H1 (cell line): ENCODE results near the gene NT5C1B. TPM values are rescaled to one million over a fixed set of nuclear protein-coding genes. Genes with fewer than 3 reads are reported as not detected.

Source experiments
- CTCF ChIA-PET: fragments of 300-600 bp; sonication (Branson Sonifier 250); formaldehyde crosslinking; loops from one replicate; lab custom pipeline; 2021; ENCODE audit not compliant: partially characterized antibody; lab: Charles Lee
- POLR2A ChIA-PET: fragments of 300-600 bp; sonication (Branson Sonifier 250); formaldehyde crosslinking; loops from one replicate; lab custom pipeline; 2021; ENCODE audit warnings: inconsistent platforms; ENCODE audit not compliant: partially characterized antibody; lab: Charles Lee
- DNase-seq, 2 experiments: peaks; one replicate each; pipeline versions ENCODE4 v3.0.0 to v3.0.0-alpha.2; 2010 to 2022; ENCODE audit warnings: low spot score in 2 of 2, low read depth in 1 of 2, mixed read lengths in 1 of 2
- FAIRE-seq: peaks from 2 replicates; lab custom pipeline; 2011; peaks lifted over from hg19 to GRCh38; lab: Jason Lieb, UNC
- H2AFZ ChIP-seq: 2 replicates; pipeline ENCODE4 v1.8.1; 2012; ENCODE audit warnings: low read length, inconsistent platforms
- H2AK5ac ChIP-seq: 2 replicates; pipeline ENCODE4 v1.6.1; 2013; ENCODE audit warnings: low read depth, low read length
- H2BK120ac ChIP-seq: replicated peaks from 2 replicates; pipeline ENCODE3; 2013; ENCODE audit warnings: low read depth, low read length, inconsistent platforms
- H2BK12ac ChIP-seq: 2 replicates; pipeline ENCODE4 v1.6.1; 2013; ENCODE audit warnings: low read depth, low read length
- H2BK15ac ChIP-seq: 2 replicates; pipeline ENCODE4 v1.6.1; 2013; ENCODE audit warnings: low read length
- H2BK20ac ChIP-seq: 2 replicates; pipeline ENCODE4 v1.6.1; 2013; ENCODE audit warnings: low read length
- H2BK5ac ChIP-seq: 2 replicates; pipeline ENCODE4 v1.6.1; 2013; ENCODE audit warnings: low read depth, low read length
- H3K14ac ChIP-seq: 2 replicates; pipeline ENCODE4 v1.6.1; 2013; ENCODE audit warnings: inconsistent platforms; ENCODE audit not compliant: insufficient read length
- H3K18ac ChIP-seq: 2 replicates; pipeline ENCODE4 v1.6.1; 2013; ENCODE audit warnings: low read length; ENCODE audit errors: extremely low read depth
- H3K23ac ChIP-seq: 2 replicates; pipeline ENCODE4 v1.6.1; 2013; ENCODE audit warnings: inconsistent platforms; ENCODE audit not compliant: insufficient read length
- H3K23me2 ChIP-seq: 2 replicates; pipeline ENCODE4 v1.6.1; 2013; ENCODE audit warnings: low read depth, low read length
- H3K27ac ChIP-seq: 2 replicates; pipeline ENCODE4 v1.6.1; 2011; ENCODE audit warnings: low read depth, low read length, inconsistent platforms
- H3K27me3 ChIP-seq, 4 experiments: replicated peaks in 1 of 4; 1 replicate in 1 of 4; 2 replicates in 3 of 4; pipeline versions ENCODE4 v1.6.1 to v1.8.1; 2011 to 2013; ENCODE audit warnings: low read length in 3 of 4, mild to moderate bottlenecking in 3 of 4, inconsistent platforms in 2 of 4, mixed read lengths in 2 of 4, moderate library complexity in 1 of 4; ENCODE audit not compliant: control insufficient read depth in 3 of 4, insufficient read depth in 3 of 4; ENCODE audit errors: extremely low read depth in 1 of 4
- H3K36me3 ChIP-seq, 4 experiments: 2 replicates each; pipeline versions ENCODE4 v1.6.1 to v1.8.1; 2011 to 2013; ENCODE audit warnings: mild to moderate bottlenecking in 4 of 4, low read length in 3 of 4, moderate library complexity in 2 of 4, control low read depth in 1 of 4, inconsistent platforms in 1 of 4; ENCODE audit not compliant: insufficient read depth in 4 of 4, control insufficient read depth in 2 of 4
- H3K4ac ChIP-seq: replicated peaks from 2 replicates; pipeline ENCODE3; 2013; ENCODE audit warnings: low read length, low read depth, mixed read lengths, inconsistent platforms; ENCODE audit not compliant: insufficient read length
- H3K4me1 ChIP-seq, 4 experiments: replicated peaks in 1 of 4; 1 replicate in 1 of 4; 2 replicates in 3 of 4; pipeline versions ENCODE4 v1.6.1 to v1.8.1; 2011 to 2013; ENCODE audit warnings: low read length in 3 of 4, inconsistent platforms in 2 of 4, mixed read lengths in 1 of 4; ENCODE audit not compliant: insufficient read depth in 4 of 4, control insufficient read depth in 3 of 4
- H3K4me2 ChIP-seq, 2 experiments: 2 replicates each; pipeline versions ENCODE4 v1.6.1 to v1.8.1; 2011 to 2013; ENCODE audit warnings: low read depth in 2 of 2, low read length in 2 of 2, control low read depth in 1 of 2, inconsistent platforms in 1 of 2, mild to moderate bottlenecking in 1 of 2; ENCODE audit not compliant: insufficient read depth in 1 of 2
- H3K4me3 ChIP-seq, 4 experiments: fragments of 200-600, 300-600 bp in 1 of 4; sonication (generic), shearing (Covaris generic), sonication (Bioruptor Twin) in 1 of 4; 2 replicates each; pipeline versions ENCODE4 v1.5.1 to v1.8.1; 2011 to 2016; ENCODE audit warnings: low read length in 4 of 4, low read depth in 3 of 4, control low read depth in 2 of 4, inconsistent platforms in 2 of 4, mild to moderate bottlenecking in 2 of 4, mixed read lengths in 1 of 4, moderate library complexity in 1 of 4; ENCODE audit not compliant: insufficient read depth in 2 of 4; ENCODE audit errors: extremely low read depth in 1 of 4
- H3K56ac ChIP-seq: replicated peaks from 2 replicates; pipeline ENCODE3; 2013; ENCODE audit warnings: low read depth, mild to moderate bottlenecking, mixed read lengths, low read length, inconsistent platforms; ENCODE audit not compliant: insufficient read length
- H3K79me1 ChIP-seq: 2 replicates; pipeline ENCODE4 v1.6.1; 2013; ENCODE audit warnings: low read depth, low read length, control low read depth
- H3K79me2 ChIP-seq, 2 experiments: 2 replicates each; pipeline versions ENCODE4 v1.6.1 to v1.8.1; 2012 to 2013; ENCODE audit warnings: low read length in 2 of 2, mild to moderate bottlenecking in 2 of 2, inconsistent platforms in 1 of 2; ENCODE audit not compliant: insufficient read depth in 2 of 2, control insufficient read depth in 1 of 2
- H3K9ac ChIP-seq, 4 experiments: replicated peaks in 1 of 4; 1 replicate in 1 of 4; 2 replicates in 3 of 4; pipeline versions ENCODE4 v1.6.1 to v1.8.1; 2011 to 2013; ENCODE audit warnings: low read depth in 3 of 4, low read length in 3 of 4, control low read depth in 2 of 4, mild to moderate bottlenecking in 2 of 4, moderate library complexity in 2 of 4, inconsistent platforms in 1 of 4; ENCODE audit errors: extremely low read depth in 1 of 4
- H3K9me3 ChIP-seq, 2 experiments: 2 replicates each; pipeline versions ENCODE4 v1.6.1 to v1.8.1; 2012 to 2013; ENCODE audit warnings: mild to moderate bottlenecking in 2 of 2, moderate library complexity in 2 of 2, control low read depth in 1 of 2, inconsistent platforms in 1 of 2, low read depth in 1 of 2, low read length in 1 of 2, mixed read lengths in 1 of 2; ENCODE audit not compliant: insufficient read depth in 2 of 2
- H4K20me1 ChIP-seq, 2 experiments: replicated peaks in 1 of 2; 2 replicates each; pipeline versions ENCODE3 to v1.8.1; 2011 to 2013; ENCODE audit warnings: inconsistent platforms in 2 of 2, low read length in 2 of 2, mild to moderate bottlenecking in 1 of 2; ENCODE audit not compliant: insufficient read depth in 2 of 2, control insufficient read depth in 1 of 2
- H4K5ac ChIP-seq: 2 replicates; pipeline ENCODE4 v1.6.1; 2013; ENCODE audit warnings: low read length, low read depth, mixed read lengths, inconsistent platforms; ENCODE audit not compliant: insufficient read length
- H4K8ac ChIP-seq: 2 replicates; pipeline ENCODE4 v1.8.0; 2013; ENCODE audit warnings: mild to moderate bottlenecking, moderate library complexity, low read length, inconsistent platforms; ENCODE audit not compliant: insufficient read depth; ENCODE audit errors: extremely low read depth
- H4K91ac ChIP-seq: replicated peaks from 2 replicates; pipeline ENCODE3; 2013; ENCODE audit warnings: low read length, mixed read lengths, inconsistent platforms; ENCODE audit not compliant: insufficient read length
- CTCF ChIP-seq, 3 experiments: IDR thresholded peaks; 1 replicate in 2 of 3; 2 replicates in 1 of 3; pipeline versions ENCODE4 v1.5.1 to v1.6.1; 2011; ENCODE audit warnings: low read length in 3 of 3, mild to moderate bottlenecking in 3 of 3, inconsistent platforms in 2 of 3, low read depth in 1 of 3, moderate library complexity in 1 of 3; ENCODE audit not compliant: insufficient read depth in 1 of 3; ENCODE audit errors: control extremely low read depth in 1 of 3
- JUND ChIP-seq: IDR thresholded peaks from 2 replicates; pipeline ENCODE4 v1.6.1; 2011; ENCODE audit warnings: mild to moderate bottlenecking, improper control_type of control experiment, low read length
- PHF8 ChIP-seq: fragments of 200-600 bp; sonication (generic); conservative IDR thresholded peaks from 2 replicates; pipeline ENCODE4 v1.7.1; 2012; ENCODE audit warnings: low read depth, mild to moderate bottlenecking, inconsistent platforms, low read length, moderate library complexity
- SP1 ChIP-seq: IDR thresholded peaks from 2 replicates; pipeline ENCODE4 v1.6.1; 2011; ENCODE audit warnings: low read depth, low read length
- USF2 ChIP-seq: IDR thresholded peaks from 2 replicates; pipeline ENCODE4 v1.6.1; 2011; ENCODE audit warnings: low read length, improper control_type of control experiment
- WGBS, 2 experiments: shearing (Covaris generic) in 1 of 2; methylation state at CpG; one replicate each; pipeline versions ENCODE4 v1.1.6 to v1.1.7; 2013 to 2015; ENCODE audit warnings: low lambda C conversion rate in 2 of 2, mixed read lengths in 2 of 2, inconsistent platforms in 1 of 2, low coverage in 1 of 2, missing lambda C conversion rate in 1 of 2; ENCODE audit not compliant: insufficient replicate concordance in 2 of 2, insufficient coverage in 1 of 2, insufficient read length in 1 of 2; ENCODE audit errors: extremely low coverage in 1 of 2, missing lambda C conversion rate in 1 of 2; 5-methylcytosine and 5-hydroxymethylcytosine counted together
- polyA plus RNA-seq, 7 experiments: library from polyadenylated mRNA; depleted of rRNA in 3 of 7; stranded (reverse) in 5 of 7; unstranded in 2 of 7; fragments of >200 nt in 5 of 7; fragments of 200-250 nt in 2 of 7; gene quantifications; 1 replicate in 5 of 7; 2 replicates in 1 of 7; 4 replicates in 1 of 7; pipeline versions ENCODE4 v1.2.1 to v1.2.3, GENCODE V29; 2011 to 2013; ENCODE audit warnings: missing spikeins in 2 of 7, mixed read lengths in 2 of 7
- total RNA-seq: library from RNA; stranded (reverse); fragmentation: NEBNext Ultra II Directional; extraction: Animal tissue kit (Norgen Biotek cat#: 25700); gene quantifications from 2 replicates; pipeline ENCODE4 v1.2.1, GENCODE V29; 2021

NT5C1B gene
- total and polyA plus RNA-seq, 2 of the 8 experiments (the other 6 are each of a cell fraction or from before 2014, with no cell fraction given) = not detected

GRCh38 chr2:18558458-18558857, 30.9 kb downstream of the NT5C1B start:
- Histone ChIP-seq H2BK120ac (no peak overlapping the region), H2AK5ac (no peak overlapping the region), H2AFZ (no peak overlapping the region), H2BK20ac (no peak overlapping the region), H2BK5ac (no peak overlapping the region), H4K5ac (no peak overlapping the region), H3K9ac (no peak overlapping the region), H3K36me3 (peaks cover 8 to 14% (median 9%) of the 10 kb centered on the region in 4 experiments; a peak in 7 of 8 replicates), H3K56ac (no peak overlapping the region), H3K4me3 (no peak overlapping the region), H3K27ac (no peak overlapping the region), H4K8ac (no peak overlapping the region), H3K4me1 (peaks cover 2 to 10% (median 3%) of the 10 kb centered on the region in 4 experiments; a peak in 4 of 7 replicates), H3K23me2 (0 out of 2 replicates have a peak, but pooled peaks cover 5% of the 10 kb centered on the region), H4K20me1 (peaks cover 5% of the 10 kb centered on the region in 2 experiments), H3K9me3 (no peaks in the 10 kb centered on the region), H3K18ac (no peak overlapping the region), H3K27me3 (no peaks in the 10 kb centered on the region), H3K14ac (no peak overlapping the region), H3K79me2 (peaks cover 0 to 35% of the 10 kb centered on the region in 2 experiments; a peak in 3 of 4 replicates), H3K79me1 (peaks cover 4% of the 10 kb centered on the region), H2BK12ac (no peak overlapping the region), H2BK15ac (no peak overlapping the region), H3K4ac (no peak overlapping the region), H3K4me2 (peak overlapping the region in 1 of 2 experiments; percentile 78; a peak in 2 of 4 replicates), H3K23ac (no peak overlapping the region), H4K91ac (no peak overlapping the region)
- DNase-seq (no peak), FAIRE-seq (no peak)
- ChIA-PET CTCF (interaction anchor here (0.7 to 3.0 kb wide), 5 partner anchors 9 to 171 kb away, joined by 3 to 17 read pairs (median 3); no protein-coding TSS in a partner anchor), POLR2A (no interaction called here)
- 76% methylated on average over 1 of the region's 1 CpG; no CpG with 5 or more reads in 1 of the 2 experiments for WGBS, 2 experiments
- TF ChIP-seq SP1 (no peak), CTCF (IDR thresholded peaks at IDR 0.05; ENCODE audit: control extremely low read depth in 1 of 3, insufficient read depth in 1 of 3, low read depth in 1 of 3, low read length in 3 of 3) (no peak), USF2 (no peak), PHF8 (no peak), JUND (no peak)
